Right lobe of liver (tissue), 4 donors: Measurements from ENCODE around the gene NYAP2.

Source experiments
- CTCF ChIP-seq, 4 donors: fragments of 200-600 bp in 3 of 4; fragments of 450-650 bp in 1 of 4; IDR thresholded peaks; one replicate each; pipeline versions ENCODE4 v1.5.1 to v1.8.0; 2016 to 2022; ENCODE audit warnings: antibody characterized with exemption in 4 of 4, mild to moderate bottlenecking in 2 of 4
- POLR2A ChIP-seq: fragments of 450-650 bp; IDR thresholded peaks from one replicate; pipeline ENCODE4 v1.6.1; 2017; ENCODE audit warnings: antibody characterized with exemption, mild to moderate bottlenecking
- donor health status: DM: no; HTN: no; CAD: no.
- donor health status: DM: no; HTN: no; CAD: no.
- donor health status: DM: no; HTN: yes; CAD: no.

GRCh38 chr2:225510796-225511195 is 111.3 kb downstream of the NYAP2 start:
- TF ChIP-seq CTCF (IDR thresholded peaks at IDR 0.05) = no peak
- no peak for TF ChIP-seq POLR2A
